ENCODE measurements around the gene PCBD2. TPM values are rescaled to one million over a fixed set of nuclear protein-coding genes. Genes with fewer than 3 reads are reported as not detected.

PCBD2 gene
- total RNA-seq, 2 experiments from 2014 or later: 9.6 to 10.5 TPM

DNA sequence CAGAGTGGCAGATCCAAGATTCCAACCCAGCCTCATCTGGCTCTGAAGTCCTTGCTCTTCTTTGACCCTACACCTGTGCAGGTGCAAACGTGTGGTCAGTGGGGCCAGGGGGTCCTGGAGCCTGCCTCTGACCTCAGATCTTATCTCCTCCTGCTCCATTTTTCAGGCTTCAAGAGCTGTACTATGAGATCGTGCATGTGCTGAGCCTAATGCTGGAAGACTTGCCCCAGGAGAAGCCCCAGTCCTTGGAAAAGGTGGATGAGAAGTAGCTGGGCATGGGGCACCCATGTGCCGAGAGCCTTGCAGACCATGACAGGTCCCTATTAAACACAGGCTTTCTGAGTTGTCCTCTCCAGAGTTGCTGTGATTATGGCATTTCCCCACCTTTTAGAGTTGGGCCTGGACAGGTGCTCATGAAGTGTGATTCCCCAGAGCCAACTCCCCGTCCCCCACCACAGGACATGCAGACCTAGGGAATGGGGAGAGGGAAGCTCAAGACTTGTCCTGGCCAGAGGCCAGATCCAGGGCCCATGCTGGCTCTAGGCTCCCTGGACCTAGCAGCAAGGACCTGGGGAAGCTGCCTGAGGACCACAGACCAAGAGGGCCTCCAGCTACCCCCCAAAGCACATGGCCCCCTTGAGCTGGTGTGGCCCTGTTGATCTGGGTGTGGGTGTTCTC lies 106.6 kb downstream of the PCBD2 start:
- Mint-ChIP-seq H3K27me3 (ENCODE audit: low read depth) (no peaks in the 10 kb centered on the region), H3K36me3 (ENCODE audit: low read depth) (no peaks in the 10 kb centered on the region), H3K4me3 (no peak overlapping the region), H3K4me1 (ENCODE audit: low read depth) (no peaks in the 10 kb centered on the region), H3K27ac (no peak overlapping the region), H3K9me3 (no peaks in the 10 kb centered on the region)
- intact Hi-C loops (cut with micrococcal nuclease): no loop called here
- CTCF ChIA-PET: interaction anchor here (1.1 kb wide), 1 partner anchor 180 kb away, joined by 3 read pairs; no protein-coding TSS in a partner anchor
- no peak for DNase-seq

DNA sequence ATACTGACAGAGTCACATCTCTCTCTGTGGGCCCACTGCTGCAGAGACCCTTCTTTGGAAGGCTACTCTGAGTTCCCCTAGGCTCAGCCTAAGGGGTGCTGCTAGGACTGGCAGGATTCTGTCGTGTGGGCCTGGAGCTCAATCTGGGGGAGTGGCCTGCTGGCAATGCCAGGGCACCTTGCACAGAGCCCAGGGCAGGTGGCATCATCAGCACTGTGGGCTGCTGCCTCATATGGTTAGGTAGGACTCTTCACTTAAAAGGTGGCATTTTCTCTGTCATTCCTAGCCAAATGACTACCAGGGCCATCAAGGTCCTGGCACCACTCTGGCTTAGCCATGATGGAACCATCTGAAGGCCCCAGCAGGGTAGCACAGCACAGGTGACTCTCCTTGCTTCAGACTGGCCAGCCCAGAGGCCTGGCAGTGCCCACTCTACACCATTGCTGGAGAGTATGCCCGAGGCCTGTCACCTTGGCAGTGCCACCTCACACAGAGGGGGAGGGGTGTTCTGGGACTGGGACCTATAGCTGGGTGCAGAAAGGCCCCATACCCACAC lies 107.2 kb downstream of the PCBD2 start:
- H3K27ac Mint-ChIP-seq: no peak overlapping the region
- no peaks in the 10 kb centered on the region for H3K36me3 Mint-ChIP-seq (ENCODE audit: low read depth)
- H3K27me3 Mint-ChIP-seq (ENCODE audit: low read depth): no peaks in the 10 kb centered on the region
- intact Hi-C loops (cut with micrococcal nuclease): no loop called here
- CTCF ChIA-PET: interaction anchor here (1.1 kb wide), 1 partner anchor 180 kb away, joined by 3 read pairs; no protein-coding TSS in a partner anchor
- H3K4me3 Mint-ChIP-seq: no peak overlapping the region
- no peaks in the 10 kb centered on the region for H3K9me3 Mint-ChIP-seq
- H3K4me1 Mint-ChIP-seq (ENCODE audit: low read depth): no peaks in the 10 kb centered on the region
- DNase-seq: no peak

Small RNA genes lying within 50 kb of the gene (microRNA-seq; reads per million reads assigned to microRNA genes)
- gene MIR4461 (ENCODE audit: borderline microRNAs expressed, borderline replicate concordance): not detected

Other genes starting within 250 kb of the PCBD2 start
- gene CAMLG, start 166.6 kb upstream of the PCBD2 start, total RNA-seq: 10 to 100 TPM; 34.6 to 36.9 TPM
- gene DDX46, start 146.4 kb upstream of the PCBD2 start, total RNA-seq: 10 to 100 TPM; 47.3 to 48.0 TPM
- 10 to 100 TPM; 17.6 to 21.2 TPM for gene C5orf24, start 59.2 kb upstream of the PCBD2 start, total RNA-seq
- 10 to 100 TPM; 19.8 to 20.9 TPM for gene TXNDC15, start 30.8 kb upstream of the PCBD2 start, total RNA-seq
- under 1 TPM in 1 of 2 experiments, not detected in 1; 0.32 TPM for gene CATSPER3, start 62.8 kb downstream of the PCBD2 start, total RNA-seq
- under 1 TPM in 1 of 2 experiments, not detected in 1; 0.25 TPM for gene PITX1, start 129.1 kb downstream of the PCBD2 start, total RNA-seq

Data from activated naive CD4-positive, alpha-beta T cell treated with anti-CD3 and anti-CD28 coated beads for 36 hours (primary cell).